NK-92 treated with Interleukin-12 subunit alpha and Interleukin-12 subunit beta, amount 100 ng/mL, for 24 hours (cell line): ENCODE data around the gene ZSCAN16.

Source experiments
- DNase-seq: peaks from one replicate; lab custom pipeline; 2025; lab: John Stamatoyannopoulos, UW

Gene ZSCAN16

GRCh38 chr6:28172006-28172405 lies 47.6 kb downstream of the ZSCAN16 start:
- no peak for DNase-seq

GRCh38 chr6:28176373-28176772 lies 52.0 kb downstream of the ZSCAN16 start:
- no peak for DNase-seq
